B cell (primary cell): ENCODE results near the gene MEIS3. TPM values are rescaled to one million over a fixed set of nuclear protein-coding genes. Genes with fewer than 3 reads are reported as not detected.
"Not testable (repeated sequence)": the region's sequence is repeated elsewhere in the genome, so short reads cannot be mapped to it uniquely, and the experiment has no call there.

ENCODE experiments used
- ATAC-seq: fragments of 200-7000 bp; cut with Tn5 transposase; one replicate; pipeline ENCODE4 v1.10.0; 2021; ENCODE audit warnings: low read depth, mild to moderate bottlenecking, moderate number of reproducible peaks, moderate library complexity
- CTCF ChIA-PET: fragments of 350-600 bp; sonication (Branson Sonifier 250); formaldehyde crosslinking; loops from one replicate; lab custom pipeline; 2021; ENCODE audit warnings: antibody characterized with exemption, inconsistent platforms; lab: Charles Lee
- POLR2A ChIA-PET: fragments of 350-600 bp; sonication (Branson Sonifier 250); formaldehyde crosslinking; loops from one replicate; lab custom pipeline; 2021; ENCODE audit warnings: antibody characterized with exemption; lab: Charles Lee
- DNase-seq: peaks from one replicate; pipeline ENCODE4 v3.0.0; 2013
- H2AFZ ChIP-seq: 2 replicates; pipeline ENCODE4 v1.6.1; 2012; ENCODE audit warnings: mild to moderate bottlenecking, low read depth, low read length; ENCODE audit not compliant: insufficient read depth, poor library complexity, severe bottlenecking
- H3K27ac ChIP-seq, 2 donors: 1 replicate in 1 of 2; 2 replicates in 1 of 2; pipeline ENCODE4 v1.5.1; 2012 to 2013; ENCODE audit warnings: low read length in 2 of 2, mild to moderate bottlenecking in 2 of 2, moderate library complexity in 1 of 2
- H3K27me3 ChIP-seq, 4 experiments: fragments of 200-600 bp in 1 of 4; sonication (generic) in 1 of 4; replicated peaks in 1 of 4; 1 replicate in 2 of 4; 2 replicates in 2 of 4; pipeline versions ENCODE4 v1.6.1 to v1.7.0; 2013 to 2016; ENCODE audit warnings: low read length in 3 of 4, mild to moderate bottlenecking in 2 of 4, mixed read lengths in 1 of 4, moderate library complexity in 1 of 4; ENCODE audit not compliant: insufficient read depth in 4 of 4, control insufficient read depth in 3 of 4; ENCODE audit errors: control extremely low read depth in 1 of 4
- H3K36me3 ChIP-seq, 2 experiments: replicated peaks in 1 of 2; 1 replicate in 1 of 2; 2 replicates in 1 of 2; pipeline versions ENCODE4 v1.6.1 to v1.7.1; 2013; ENCODE audit warnings: low read length in 1 of 2; ENCODE audit not compliant: insufficient read depth in 2 of 2, control insufficient read depth in 1 of 2; ENCODE audit errors: control extremely low read depth in 1 of 2, extremely low read depth in 1 of 2
- H3K4me1 ChIP-seq, 2 donors: fragments of 200-600 bp in 1 of 2; sonication (generic) in 1 of 2; 1 replicate in 1 of 2; 2 replicates in 1 of 2; pipeline versions ENCODE4 v1.5.1 to v1.6.1; 2013 to 2017; ENCODE audit warnings: low read length in 2 of 2; ENCODE audit not compliant: control insufficient read depth in 2 of 2, insufficient read depth in 2 of 2
- H3K4me2 ChIP-seq: replicated peaks from 2 replicates; pipeline ENCODE3; 2012; ENCODE audit warnings: mild to moderate bottlenecking, low read depth, low read length; ENCODE audit not compliant: poor library complexity, severe bottlenecking
- H3K4me3 ChIP-seq, 5 experiments: fragments of 200-600 bp in 1 of 5; sonication (generic) in 1 of 5; 1 replicate in 3 of 5; 2 replicates in 2 of 5; pipeline versions ENCODE4 v1.5.1 to v1.7.0; 2011 to 2016; ENCODE audit warnings: low read length in 4 of 5, mild to moderate bottlenecking in 4 of 5, low read depth in 2 of 5, control low read depth in 1 of 5, moderate library complexity in 1 of 5; ENCODE audit not compliant: insufficient read depth in 1 of 5; ENCODE audit errors: control extremely low read depth in 1 of 5, extremely low read depth in 1 of 5
- H3K79me2 ChIP-seq: fragments of 200-600 bp; sonication (generic); one replicate; pipeline ENCODE4 v1.6.0; 2016; ENCODE audit warnings: low read length; ENCODE audit not compliant: control insufficient read depth, insufficient read depth
- H3K9ac ChIP-seq: fragments of 200-600 bp; sonication (generic); 2 replicates; pipeline ENCODE4 v1.6.1; 2017; ENCODE audit warnings: mild to moderate bottlenecking, low read length, moderate library complexity
- H3K9me3 ChIP-seq, 3 donors: one replicate each; pipeline versions ENCODE4 v1.6.1 to v1.7.1; 2013; ENCODE audit warnings: low read length in 2 of 3; ENCODE audit not compliant: control insufficient read depth in 2 of 3, insufficient read depth in 1 of 3; ENCODE audit errors: control extremely low read depth in 1 of 3
- H4K20me1 ChIP-seq: 2 replicates; pipeline ENCODE4 v1.6.0; 2012; ENCODE audit warnings: mild to moderate bottlenecking, low read length; ENCODE audit not compliant: insufficient read depth, control insufficient read depth, poor library complexity, severe bottlenecking
- H3K27ac Mint-ChIP-seq: one replicate; pipeline ENCODE4 v1.8.0; 2021; ENCODE audit warnings: mixed read lengths
- H3K27me3 Mint-ChIP-seq: one replicate; pipeline ENCODE4 v1.8.0; 2021; ENCODE audit warnings: mixed read lengths
- H3K4me1 Mint-ChIP-seq: one replicate; pipeline ENCODE4 v1.8.0; 2021; ENCODE audit warnings: mixed read lengths
- H3K4me3 Mint-ChIP-seq: one replicate; pipeline ENCODE4 v1.8.0; 2021; ENCODE audit warnings: mixed read lengths
- H3K9me3 Mint-ChIP-seq: one replicate; pipeline ENCODE4 v1.8.0; 2022; ENCODE audit warnings: mixed read lengths; ENCODE audit not compliant: insufficient read depth
- WGBS: methylation state at CpG from one replicate; pipeline ENCODE4 v1.1.5; 2013; ENCODE audit warnings: missing lambda C conversion rate; ENCODE audit not compliant: insufficient coverage; 5-methylcytosine and 5-hydroxymethylcytosine counted together
- intact Hi-C: fragments of 100-400 bp; cut with micrococcal nuclease; formaldehyde crosslinking; loops from one replicate; pipeline ENCODE4 v1.10.0; 2022
- polyA plus RNA-seq: library from polyadenylated mRNA; depleted of rRNA; stranded (reverse); fragments of >200 nt; gene quantifications from 2 replicates; pipeline ENCODE4 v1.2.3, GENCODE V29; 2012
- total RNA-seq, 2 donors: library from RNA; stranded (reverse); fragments of 120-200 nt in 1 of 2; gene quantifications; 1 replicate in 1 of 2; 2 replicates in 1 of 2; pipeline versions ENCODE4 v1.2.3 to v1.2.4, GENCODE V29; 2013 to 2022

MEIS3 gene
- total and polyA plus RNA-seq, 2 donors (not counting 1 experiment from before 2014, with no cell fraction given) = not detected

DNA sequence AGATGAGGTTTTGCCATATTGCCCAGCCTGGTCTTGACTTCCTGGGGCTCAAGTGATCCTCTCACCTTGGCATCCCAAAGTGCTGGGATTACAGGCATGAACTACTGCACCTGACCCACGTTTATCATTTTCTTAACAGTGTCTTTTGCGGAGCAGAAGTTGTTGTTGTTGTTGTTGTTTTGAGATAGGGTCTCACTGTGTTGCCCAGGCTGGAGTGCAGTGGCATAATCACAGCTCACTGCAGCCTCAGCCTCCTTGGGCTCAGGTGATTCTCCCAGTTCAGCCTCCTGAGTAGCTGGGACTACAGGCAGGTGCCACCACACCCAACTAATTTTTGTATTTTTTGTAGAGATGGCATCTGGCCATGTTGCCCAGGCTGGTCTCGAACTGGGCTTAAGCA lies 31.7 kb downstream of the MEIS3 start:
- intact Hi-C loops, H3K36me3 ChIP-seq, H4K20me1 ChIP-seq, ATAC-seq, H3K4me1 ChIP-seq, H3K27ac ChIP-seq, H3K9me3 ChIP-seq, H3K27me3 ChIP-seq, CTCF ChIA-PET, H3K4me2 ChIP-seq, H3K4me3 ChIP-seq, H3K4me3 Mint-ChIP-seq, DNase-seq, H3K9me3 Mint-ChIP-seq, H3K27ac Mint-ChIP-seq, H2AFZ ChIP-seq, H3K9ac ChIP-seq, POLR2A ChIA-PET, H3K79me2 ChIP-seq: not testable (repeated sequence)
- 86% methylated on average over 3 of the region's 3 CpGs for WGBS
- Mint-ChIP-seq H3K4me1 (peaks cover 13% of the 10 kb centered on the region), H3K27me3 (peaks cover 11% of the 10 kb centered on the region)

DNA sequence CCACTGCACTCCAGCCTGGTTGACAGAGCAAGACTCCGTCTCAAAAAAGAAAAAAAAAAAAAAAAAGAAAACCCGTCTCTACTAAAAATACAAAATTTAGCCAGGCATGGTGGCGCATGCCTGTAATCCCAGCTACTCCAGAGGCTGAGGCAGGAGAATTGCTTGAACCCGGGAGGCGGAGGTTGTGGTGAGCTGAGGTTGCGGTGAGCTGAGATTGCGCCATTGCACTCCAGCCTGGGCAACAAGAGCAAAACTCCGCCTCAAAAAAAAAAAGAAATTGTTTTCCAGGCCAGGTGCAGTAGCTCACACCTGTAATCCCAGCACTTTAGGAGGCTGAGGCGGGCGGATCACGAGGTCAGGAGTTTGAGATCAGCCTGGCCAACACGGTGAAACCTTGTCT lies 32.7 kb downstream of the MEIS3 start:
- CTCF ChIA-PET, H3K9me3 Mint-ChIP-seq, intact Hi-C loops, ATAC-seq, H3K4me3 Mint-ChIP-seq, DNase-seq, H3K27ac ChIP-seq, H3K36me3 ChIP-seq, H3K9me3 ChIP-seq, H4K20me1 ChIP-seq, H3K27ac Mint-ChIP-seq, POLR2A ChIA-PET, H3K27me3 ChIP-seq, H3K4me3 ChIP-seq, H3K27me3 Mint-ChIP-seq, H3K79me2 ChIP-seq, H3K9ac ChIP-seq, H3K4me2 ChIP-seq, H2AFZ ChIP-seq: not testable (repeated sequence)
- H3K4me1 Mint-ChIP-seq = peaks cover 20% of the 10 kb centered on the region
- 96% methylated on average over 10 of the region's 12 CpGs for WGBS
- H3K4me1 ChIP-seq = peaks cover 5 to 15% of the 10 kb centered on the region in 2 donors

DNA sequence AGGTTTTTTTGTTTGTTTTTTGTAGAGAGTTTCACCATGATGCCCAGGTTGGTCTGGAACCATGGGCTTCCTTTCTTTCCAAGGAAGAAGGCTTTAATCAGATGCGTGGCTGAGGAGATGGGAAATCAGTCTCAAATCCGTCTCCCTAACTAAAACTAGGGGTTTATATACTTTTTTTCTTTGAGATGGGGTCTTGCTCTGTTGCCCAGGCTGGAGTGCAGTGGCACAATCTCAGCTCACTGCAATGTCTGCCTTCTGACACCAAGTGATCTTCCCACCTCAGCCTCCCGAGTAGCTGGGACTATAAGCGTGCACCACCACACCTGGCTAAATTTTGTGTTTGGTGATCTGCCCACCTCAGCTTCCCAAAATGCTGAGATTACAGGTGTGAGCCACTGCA lies 34.8 kb downstream of the MEIS3 start:
- intact Hi-C loops, H3K79me2 ChIP-seq, H3K27me3 ChIP-seq, H3K4me3 ChIP-seq, H3K27ac ChIP-seq, H3K27ac Mint-ChIP-seq, H3K9ac ChIP-seq, H4K20me1 ChIP-seq, H3K9me3 Mint-ChIP-seq, H3K27me3 Mint-ChIP-seq, H3K4me2 ChIP-seq, H3K4me3 Mint-ChIP-seq, H2AFZ ChIP-seq, DNase-seq, ATAC-seq: not testable (repeated sequence)
- H3K4me1 ChIP-seq = peaks cover 9 to 15% of the 10 kb centered on the region in 2 donors
- POLR2A ChIA-PET = interaction anchor here (0.6 kb wide), 1 partner anchor 21 kb away, joined by 4 read pairs; no protein-coding TSS in a partner anchor
- WGBS = no CpG with 5 or more reads among the region's 4 CpGs
- H3K4me1 Mint-ChIP-seq = peaks cover 17% of the 10 kb centered on the region
- CTCF ChIA-PET = interaction anchor here (0.6 to 1.3 kb wide), 2 partner anchors 11 to 1814 kb away, joined by 3 to 6 read pairs; no protein-coding TSS in a partner anchor
- H3K9me3 ChIP-seq = peaks cover 0 to 13% (median 0%) of the 10 kb centered on the region in 3 donors
- H3K36me3 ChIP-seq = peaks cover 0 to 21% of the 10 kb centered on the region in 2 experiments

DNA sequence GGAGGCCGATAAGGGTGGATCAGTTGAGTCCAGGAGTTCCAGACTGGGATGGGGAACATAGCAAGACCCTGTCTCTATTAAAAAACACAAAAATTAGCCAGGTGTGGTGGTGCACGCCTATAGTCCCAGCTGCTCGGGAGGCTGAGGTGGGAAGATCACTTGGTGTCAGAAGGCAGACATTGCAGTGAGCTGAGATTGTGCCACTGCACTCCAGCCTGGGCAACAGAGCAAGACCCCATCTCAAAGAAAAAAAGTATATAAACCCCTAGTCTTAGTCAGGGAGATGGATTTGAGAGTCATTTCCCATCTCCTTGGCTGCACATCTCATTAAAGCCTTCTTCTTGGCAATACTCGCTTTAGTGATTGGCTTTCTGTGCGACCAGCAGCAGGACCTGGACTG lies 35.4 kb downstream of the MEIS3 start:
- DNase-seq, H3K4me3 Mint-ChIP-seq, H3K4me2 ChIP-seq, H4K20me1 ChIP-seq, H3K9ac ChIP-seq, H3K27me3 ChIP-seq, H3K27ac ChIP-seq, H3K27ac Mint-ChIP-seq, H3K79me2 ChIP-seq, H3K9me3 Mint-ChIP-seq, intact Hi-C loops, ATAC-seq, H3K27me3 Mint-ChIP-seq, H3K4me3 ChIP-seq, POLR2A ChIA-PET, H2AFZ ChIP-seq: not testable (repeated sequence)
- peaks cover 17% of the 10 kb centered on the region for H3K4me1 Mint-ChIP-seq
- 80% methylated on average over 2 of the region's 5 CpGs for WGBS
- CTCF ChIA-PET = interaction anchor here (1.3 to 2.4 kb wide), 2 partner anchors 8 to 11 kb away, joined by 6 to 7 read pairs; no protein-coding TSS in a partner anchor
- Histone ChIP-seq H3K4me1 (peaks cover 9 to 15% of the 10 kb centered on the region in 2 donors), H3K9me3 (peaks cover 0 to 13% (median 0%) of the 10 kb centered on the region in 3 donors), H3K36me3 (peaks cover 0 to 21% of the 10 kb centered on the region in 2 experiments)
